LNCaP clone FGC (cell line): ENCODE measurements around the gene TP53I13.

Experiments
- DNase-seq: peaks from one replicate; pipeline ENCODE4 v3.0.0-alpha.2; 2011; ENCODE audit warnings: low read depth
- H3K4me3 ChIP-seq: 2 replicates; pipeline ENCODE4 v1.5.1; 2011; ENCODE audit warnings: mild to moderate bottlenecking, low read depth, low read length, control low read depth
- CTCF ChIP-seq: IDR thresholded peaks from 2 replicates; pipeline ENCODE4 v1.5.1; 2012; ENCODE audit warnings: mild to moderate bottlenecking; ENCODE audit not compliant: control insufficient read depth, insufficient read depth; ENCODE audit errors: extremely low read depth

The TP53I13 gene

DNA sequence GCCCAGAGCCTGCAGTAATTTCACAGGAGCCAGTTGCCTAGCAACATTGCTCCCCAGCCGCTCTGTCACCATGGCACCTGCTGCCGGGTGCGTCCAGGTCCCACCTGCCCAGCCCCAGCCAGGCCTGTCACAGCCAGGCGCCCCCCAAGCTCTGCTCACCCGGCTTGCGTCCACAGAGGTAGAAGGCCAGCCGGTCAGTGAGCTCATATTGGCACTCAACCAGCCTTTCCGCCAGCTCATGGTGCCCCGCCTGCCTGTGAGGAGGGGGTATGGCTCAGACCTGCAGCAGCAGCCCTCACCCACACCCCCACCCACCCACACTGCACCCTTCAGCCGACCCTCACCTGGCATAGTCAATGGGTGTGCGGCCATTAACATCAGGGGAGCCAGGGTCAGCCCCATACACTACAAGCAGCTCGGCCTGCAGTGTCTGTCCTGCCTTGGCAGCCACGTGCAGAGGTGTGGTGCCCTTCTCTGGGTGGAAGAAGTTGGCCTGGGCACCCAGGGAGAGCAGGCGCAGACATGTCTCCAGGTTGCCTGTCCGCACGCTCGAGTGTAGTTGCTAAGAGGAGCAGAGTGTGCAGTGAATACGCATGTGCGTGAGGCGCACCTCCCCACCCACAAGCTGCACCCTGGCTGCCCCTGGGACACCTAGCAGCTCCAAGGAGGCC lies 13.2 kb downstream of the TP53I13 start:
- TF ChIP-seq CTCF = no peak
- H3K4me3 ChIP-seq = no peak overlapping the region
- no peak for DNase-seq

DNA sequence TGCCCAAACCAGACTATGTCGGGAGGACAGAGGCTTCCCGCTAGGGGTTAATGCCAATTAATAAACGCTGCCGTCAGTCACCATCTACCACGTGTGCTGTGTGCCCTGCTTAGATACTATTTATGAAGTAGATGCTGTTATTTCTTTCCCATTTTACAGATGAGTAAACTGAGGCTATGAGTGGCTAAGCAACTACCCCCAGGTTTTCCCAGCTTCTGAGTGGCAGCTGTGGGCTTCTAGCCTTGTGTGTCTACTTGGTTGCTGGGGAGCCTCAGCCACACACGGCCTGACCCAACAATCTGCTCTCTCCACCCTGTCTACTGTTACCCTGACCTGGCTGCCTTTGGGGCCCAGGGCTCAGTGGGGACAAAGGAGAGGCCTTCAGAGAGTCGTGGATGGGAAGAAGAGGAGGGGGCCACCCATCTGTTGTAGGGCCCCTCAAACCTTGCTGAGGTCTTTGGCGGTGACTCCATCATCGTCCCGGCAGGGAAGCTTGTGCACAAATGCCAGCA lies 13.8 kb downstream of the TP53I13 start:
- DNase-seq = no peak
- TF ChIP-seq CTCF = no peak

GRCh38 chr17:29582772-29583171 lies 14.3 kb downstream of the TP53I13 start:
- H3K4me3 ChIP-seq = no peak overlapping the region
- DNase-seq = no peak
- no peak for TF ChIP-seq CTCF

More for the DNA sequence above, 13.8 kb downstream of the TP53I13 start:
- no peak overlapping the region for H3K4me3 ChIP-seq

GRCh38 chr17:29583324-29584248 lies 15.1 kb downstream of the TP53I13 start:
- no peak for DNase-seq
- no peak for TF ChIP-seq CTCF
- H3K4me3 ChIP-seq = no peak overlapping the region

- H3K4me3 ChIP-seq = no peak overlapping the region
- TF ChIP-seq CTCF = no peak
- DNase-seq = no peak
Observed at GRCh38 chr17:29584452-29585079, 16.1 kb downstream of the TP53I13 start.

DNA sequence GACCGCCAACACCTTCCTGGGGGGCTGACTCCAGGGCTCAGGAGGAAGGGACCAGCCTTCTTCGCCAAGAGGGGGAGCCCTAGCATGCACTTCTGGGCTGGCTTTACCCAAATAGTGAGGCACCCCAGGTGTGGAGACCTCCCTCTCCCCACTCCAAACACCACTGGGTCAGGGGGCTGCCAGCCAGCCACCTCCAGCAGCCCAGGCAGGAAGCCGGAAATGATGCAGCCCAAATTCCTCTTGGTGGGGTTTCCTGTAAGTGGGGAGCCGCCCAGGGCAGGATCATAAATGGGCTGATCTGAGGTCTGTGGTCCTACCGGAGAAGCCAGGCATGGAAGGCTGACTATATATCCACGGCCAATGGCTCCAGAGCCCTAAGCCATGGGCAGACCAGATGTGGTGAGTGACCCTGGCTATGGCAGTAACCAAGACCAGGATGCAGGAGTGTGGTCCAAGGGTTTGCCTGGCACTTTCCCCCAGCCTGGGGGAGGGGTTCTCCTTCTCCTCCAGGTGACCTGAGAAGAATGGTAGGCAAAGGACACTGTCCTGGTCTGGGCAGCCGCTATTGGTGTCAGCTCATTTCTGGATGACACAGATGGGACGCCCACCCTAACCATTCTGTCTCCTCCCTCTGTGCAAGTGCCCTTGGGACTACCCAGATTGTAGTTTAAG lies 16.7 kb downstream of the TP53I13 start:
- 0 out of 2 replicates have a peak, but pooled peaks have one; percentile 3 for TF ChIP-seq CTCF
- no peak overlapping the region for H3K4me3 ChIP-seq
- no peak for DNase-seq
